HL-60 (cell line): ENCODE measurements around the gene ZNF205.

Source experiments
- DNase-seq, 2 experiments: peaks; one replicate each; pipeline ENCODE4 v3.0.0-alpha.2; 2010 to 2020; ENCODE audit warnings: low read depth in 1 of 2, low spot score in 1 of 2
- H3K27ac ChIP-seq: fragments of 250-450 bp; sonication (Bioruptor Pico); replicated peaks from 2 replicates; pipeline ENCODE4 v1.5.1; 2020; ENCODE audit warnings: mild to moderate bottlenecking, moderate library complexity
- H3K27me3 ChIP-seq: fragments of 250-450 bp; sonication (Bioruptor Pico); 2 replicates; pipeline ENCODE4 v1.5.1; 2021; ENCODE audit warnings: mild to moderate bottlenecking, moderate library complexity; ENCODE audit not compliant: insufficient read depth, poor library complexity, severe bottlenecking
- H3K4me3 ChIP-seq: replicated peaks from 2 replicates; pipeline ENCODE4 v1.5.1; 2011; ENCODE audit warnings: mild to moderate bottlenecking, control low read depth, low read length; ENCODE audit not compliant: insufficient read depth
- GABPA ChIP-seq: IDR thresholded peaks from 2 replicates; pipeline ENCODE4 v1.6.1; 2012; ENCODE audit warnings: low read depth
- POLR2AphosphoS5 ChIP-seq: IDR thresholded peaks from 2 replicates; pipeline ENCODE4 v1.6.1; 2012; ENCODE audit warnings: low read depth
- REST ChIP-seq: IDR thresholded peaks from 2 replicates; pipeline ENCODE4 v1.6.1; 2012; ENCODE audit warnings: low read depth; ENCODE audit not compliant: insufficient replicate concordance
- SPI1 ChIP-seq: IDR thresholded peaks from 2 replicates; pipeline ENCODE4 v1.6.1; 2012; ENCODE audit warnings: low read depth, mild to moderate bottlenecking, borderline replicate concordance
- TF ChIP-seq, protein P1 (sequence below): IDR thresholded peaks from one replicate; pipeline ENCODE4 v1.5.1; 2011; ENCODE audit warnings: low read length, control low read depth, inconsistent platforms; ENCODE audit not compliant: insufficient read depth

Gene ZNF205

DNA sequence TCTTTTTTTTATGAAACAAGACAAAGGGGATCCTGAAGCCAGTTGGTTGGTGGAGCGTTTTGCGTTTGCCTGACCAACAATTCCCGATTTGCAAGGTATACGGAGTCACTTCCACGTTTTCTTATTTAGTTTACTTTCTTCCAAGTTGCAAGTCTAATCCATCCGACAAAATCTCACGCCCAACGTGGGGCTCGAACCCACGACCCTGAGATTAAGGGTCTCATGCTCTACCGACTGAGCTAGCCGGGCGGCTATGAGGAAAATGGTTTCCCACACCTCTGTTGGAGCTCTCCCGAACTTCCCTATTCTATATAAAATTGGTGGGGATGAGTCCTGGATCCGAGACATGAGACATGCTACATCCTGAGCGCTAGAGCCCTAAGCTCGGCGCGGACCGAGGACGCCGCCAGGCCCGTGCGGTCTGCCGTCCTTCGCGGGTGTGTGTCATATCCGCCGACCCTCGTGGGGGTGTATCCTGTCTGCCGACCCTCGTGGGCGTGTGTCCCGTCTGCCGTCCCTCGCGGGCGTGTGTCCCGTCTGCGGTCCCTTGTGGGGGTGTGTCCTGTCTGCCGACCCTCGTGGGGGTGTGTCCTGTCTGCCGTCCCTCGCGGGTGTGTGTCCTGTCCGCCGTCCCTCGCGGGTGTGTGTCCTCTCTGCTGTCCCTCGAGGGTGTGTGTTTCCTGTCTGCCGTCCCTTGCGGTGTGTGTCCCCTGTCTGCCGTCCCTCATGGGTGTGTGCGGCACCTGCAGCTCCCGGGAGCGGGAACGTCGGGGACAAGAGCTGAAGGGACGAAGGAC lies 45.0 kb downstream of the ZNF205 start:
- TF ChIP-seq, protein P1, sequence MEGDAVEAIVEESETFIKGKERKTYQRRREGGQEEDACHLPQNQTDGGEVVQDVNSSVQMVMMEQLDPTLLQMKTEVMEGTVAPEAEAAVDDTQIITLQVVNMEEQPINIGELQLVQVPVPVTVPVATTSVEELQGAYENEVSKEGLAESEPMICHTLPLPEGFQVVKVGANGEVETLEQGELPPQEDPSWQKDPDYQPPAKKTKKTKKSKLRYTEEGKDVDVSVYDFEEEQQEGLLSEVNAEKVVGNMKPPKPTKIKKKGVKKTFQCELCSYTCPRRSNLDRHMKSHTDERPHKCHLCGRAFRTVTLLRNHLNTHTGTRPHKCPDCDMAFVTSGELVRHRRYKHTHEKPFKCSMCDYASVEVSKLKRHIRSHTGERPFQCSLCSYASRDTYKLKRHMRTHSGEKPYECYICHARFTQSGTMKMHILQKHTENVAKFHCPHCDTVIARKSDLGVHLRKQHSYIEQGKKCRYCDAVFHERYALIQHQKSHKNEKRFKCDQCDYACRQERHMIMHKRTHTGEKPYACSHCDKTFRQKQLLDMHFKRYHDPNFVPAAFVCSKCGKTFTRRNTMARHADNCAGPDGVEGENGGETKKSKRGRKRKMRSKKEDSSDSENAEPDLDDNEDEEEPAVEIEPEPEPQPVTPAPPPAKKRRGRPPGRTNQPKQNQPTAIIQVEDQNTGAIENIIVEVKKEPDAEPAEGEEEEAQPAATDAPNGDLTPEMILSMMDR = no peak
- no peak overlapping the region for H3K27ac ChIP-seq
- H3K4me3 ChIP-seq = peak overlapping the region; percentile 71
- peak; percentile 62 to 74 for DNase-seq
- no peaks in the 10 kb centered on the region for H3K27me3 ChIP-seq

DNA sequence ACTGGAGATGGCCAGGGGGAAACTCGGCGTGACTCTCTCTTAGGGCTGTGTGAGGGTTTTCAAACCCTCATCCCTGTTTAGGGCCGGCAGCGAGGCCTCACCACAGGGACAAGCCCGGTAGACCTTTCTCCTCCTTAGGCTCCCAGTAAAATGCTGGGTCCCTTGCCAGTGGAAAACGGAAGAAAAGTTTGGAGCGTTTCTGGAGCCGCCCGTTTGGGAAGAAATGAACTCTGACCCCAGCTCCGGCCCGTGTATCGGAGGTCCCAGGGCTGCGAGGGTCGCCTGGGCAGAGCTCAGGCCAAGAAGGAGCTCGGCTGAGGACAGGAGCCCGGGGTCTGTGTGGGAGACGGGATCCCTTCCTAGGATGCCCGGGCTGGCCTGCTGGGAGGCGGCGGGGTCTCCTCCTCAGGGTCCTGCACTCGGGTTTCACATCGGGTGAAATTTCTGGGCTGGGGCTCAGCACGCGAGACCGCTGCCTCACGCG lies 45.7 kb downstream of the ZNF205 start:
- TF ChIP-seq GABPA (no peak), POLR2AphosphoS5 (no peak), SPI1 (no peak), REST (no peak)
- TF ChIP-seq, protein P1 = no peak
- Histone ChIP-seq H3K27ac (no peak overlapping the region), H3K4me3 (peak overlapping the region; percentile 71), H3K27me3 (no peaks in the 10 kb centered on the region)
- peak in 1 of 2 experiments; percentile 21 for DNase-seq

DNA sequence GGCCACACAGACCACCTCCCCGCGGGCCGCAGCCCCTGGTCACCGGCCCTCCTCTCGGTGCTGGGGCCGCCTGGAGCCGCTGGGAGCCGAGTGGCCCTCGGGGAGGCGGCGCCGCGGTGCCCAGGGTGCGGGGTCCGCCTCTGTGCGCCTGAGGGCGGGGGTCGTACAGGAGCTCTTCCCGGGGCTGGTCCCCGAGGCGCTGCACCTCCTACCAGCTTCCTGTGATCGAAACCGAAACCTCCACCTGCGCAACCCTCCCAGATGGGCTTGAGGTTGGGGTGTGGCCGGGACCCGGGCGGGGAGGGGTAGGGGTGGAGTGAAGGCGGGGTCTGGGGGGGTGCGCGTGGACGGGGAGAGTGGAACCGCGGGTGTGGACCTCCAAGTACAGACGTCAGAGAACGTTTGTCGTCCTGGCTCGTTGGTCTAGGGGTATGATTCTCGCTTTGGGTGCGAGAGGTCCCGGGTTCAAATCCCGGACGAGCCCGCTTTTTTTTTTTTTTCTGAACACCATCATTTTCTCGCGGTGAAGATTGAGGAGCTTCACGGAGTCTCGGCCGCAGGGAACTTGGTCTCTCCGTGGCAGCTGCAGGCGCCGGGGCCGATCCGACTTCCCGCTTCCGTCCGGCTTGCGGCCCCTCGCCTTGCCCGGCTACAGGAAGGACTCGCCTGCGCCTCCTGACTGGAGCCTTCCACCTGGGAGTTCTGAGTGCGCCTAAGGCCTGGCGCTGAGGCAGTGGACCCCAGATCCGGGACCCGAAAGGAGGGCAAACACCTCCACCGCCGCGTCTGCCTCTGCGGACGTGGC lies 46.3 kb downstream of the ZNF205 start:
- TF ChIP-seq SPI1 (no peak), GABPA (no peak), REST (no peak), POLR2AphosphoS5 (no peak)
- TF ChIP-seq, protein P1 = no peak
- peak overlapping the region; percentile 64 for H3K27ac ChIP-seq
- no peaks in the 10 kb centered on the region for H3K27me3 ChIP-seq
- peak overlapping the region; percentile 71 for H3K4me3 ChIP-seq
- peak; percentile 69 to 74 for DNase-seq
